Esophagus muscularis mucosa (tissue), 3 donors: ENCODE results near the gene KRT4.

Experiments
- POLR2A ChIP-seq: fragments of 450-650 bp; IDR thresholded peaks from one replicate; pipeline ENCODE4 v1.6.1; 2017; ENCODE audit warnings: antibody characterized with exemption, moderate library complexity, mild to moderate bottlenecking, low read depth
- POLR2AphosphoS5 ChIP-seq, 2 donors: sonication (generic); formaldehyde crosslinking; IDR thresholded peaks; one replicate each; pipeline ENCODE4 v1.6.1; 2017; ENCODE audit warnings: antibody characterized with exemption in 2 of 2
- TF ChIP-seq, protein P1 (sequence below), 3 experiments: fragments of 200-600 bp in 2 of 3; fragments of 450-650 bp in 1 of 3; sonication (generic) in 2 of 3; IDR thresholded peaks; one replicate each; pipeline ENCODE4 v1.5.1; 2017 to 2019; ENCODE audit warnings: antibody characterized with exemption in 3 of 3, mild to moderate bottlenecking in 2 of 3, moderate library complexity in 1 of 3

DNA sequence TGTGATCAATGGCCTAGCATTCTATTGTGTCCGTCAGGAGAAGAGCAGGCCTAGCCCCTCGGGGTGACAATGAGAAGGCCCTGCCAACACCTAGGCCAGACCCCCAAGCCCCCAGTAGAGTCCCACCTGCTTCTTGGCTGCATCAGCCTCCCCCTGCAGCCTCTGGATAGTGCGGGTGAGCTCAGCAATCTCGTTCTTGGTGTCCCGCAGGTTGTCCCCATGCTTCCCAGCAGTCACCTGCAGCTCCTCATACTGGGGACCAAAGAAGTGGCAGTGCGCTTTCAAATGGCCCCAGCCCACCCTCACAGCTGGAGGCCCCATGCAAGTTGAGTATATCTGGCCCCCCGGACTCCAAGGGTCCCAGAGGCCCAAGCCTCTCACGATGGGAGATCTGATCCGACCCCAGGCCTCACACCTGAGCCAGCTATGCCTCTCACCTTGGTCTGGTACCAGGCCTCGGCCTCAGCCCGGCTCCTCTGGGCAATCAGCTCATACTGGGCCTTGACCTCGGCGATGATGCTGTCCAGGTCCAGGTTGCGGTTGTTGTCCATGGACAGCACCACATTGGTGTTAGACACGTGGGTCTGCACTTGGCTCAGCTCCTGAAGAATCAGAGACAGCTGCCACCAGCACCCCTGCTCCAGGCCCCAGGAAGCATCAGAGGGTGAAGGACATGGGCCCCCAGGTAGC is 10.0 kb upstream of the KRT4 start:
- TF ChIP-seq, protein P1, sequence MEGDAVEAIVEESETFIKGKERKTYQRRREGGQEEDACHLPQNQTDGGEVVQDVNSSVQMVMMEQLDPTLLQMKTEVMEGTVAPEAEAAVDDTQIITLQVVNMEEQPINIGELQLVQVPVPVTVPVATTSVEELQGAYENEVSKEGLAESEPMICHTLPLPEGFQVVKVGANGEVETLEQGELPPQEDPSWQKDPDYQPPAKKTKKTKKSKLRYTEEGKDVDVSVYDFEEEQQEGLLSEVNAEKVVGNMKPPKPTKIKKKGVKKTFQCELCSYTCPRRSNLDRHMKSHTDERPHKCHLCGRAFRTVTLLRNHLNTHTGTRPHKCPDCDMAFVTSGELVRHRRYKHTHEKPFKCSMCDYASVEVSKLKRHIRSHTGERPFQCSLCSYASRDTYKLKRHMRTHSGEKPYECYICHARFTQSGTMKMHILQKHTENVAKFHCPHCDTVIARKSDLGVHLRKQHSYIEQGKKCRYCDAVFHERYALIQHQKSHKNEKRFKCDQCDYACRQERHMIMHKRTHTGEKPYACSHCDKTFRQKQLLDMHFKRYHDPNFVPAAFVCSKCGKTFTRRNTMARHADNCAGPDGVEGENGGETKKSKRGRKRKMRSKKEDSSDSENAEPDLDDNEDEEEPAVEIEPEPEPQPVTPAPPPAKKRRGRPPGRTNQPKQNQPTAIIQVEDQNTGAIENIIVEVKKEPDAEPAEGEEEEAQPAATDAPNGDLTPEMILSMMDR (IDR thresholded peaks at IDR 0.05): no peak
- TF ChIP-seq POLR2A: no peak
- TF ChIP-seq POLR2AphosphoS5 (IDR thresholded peaks at IDR 0.05): no peak
